Caco-2 (cell line): ENCODE measurements around the gene ADARB2. TPM values are rescaled to one million over a fixed set of nuclear protein-coding genes. Genes with fewer than 3 reads are reported as not detected.

Experiments
- BruUV-seq: library from RNA; stranded (reverse); fragments of 400-500 nt; replicated peaks from 2 replicates; lab custom pipeline; 2021; lab: Mats Ljungman, UMichigan
- CTCF ChIA-PET: fragments of 300-600 bp; sonication (Branson Sonifier 250); formaldehyde crosslinking; loops from one replicate; lab custom pipeline; 2022; ENCODE audit warnings: antibody characterized with exemption; lab: Charles Lee
- POLR2A ChIA-PET: fragments of 300-600 bp; sonication (Branson Sonifier 250); formaldehyde crosslinking; loops from one replicate; lab custom pipeline; 2022; ENCODE audit warnings: antibody characterized with exemption; lab: Charles Lee
- DNase-seq, 2 experiments: peaks; one replicate each; pipeline versions ENCODE4 v3.0.0 to v3.0.0-alpha.2; 2020 to 2022
- H3K27me3 ChIP-seq: replicated peaks from 2 replicates; pipeline ENCODE4 v1.6.0; 2011; ENCODE audit warnings: low read length; ENCODE audit not compliant: control insufficient read depth, insufficient read depth
- H3K36me3 ChIP-seq: 2 replicates; pipeline ENCODE4 v1.5.1; 2011; ENCODE audit warnings: low read length; ENCODE audit not compliant: control insufficient read depth, insufficient read depth
- H3K4me1 ChIP-seq: fragments of 250-450 bp; sonication (Bioruptor Pico); 2 replicates; pipeline ENCODE4 v1.5.1; 2020; ENCODE audit warnings: mild to moderate bottlenecking
- H3K4me3 ChIP-seq: 2 replicates; pipeline ENCODE4 v1.5.1; 2011; ENCODE audit warnings: low read depth, mild to moderate bottlenecking, control low read depth, low read length
- H3K9me3 ChIP-seq: fragments of 250-450 bp; sonication (Bioruptor Pico); 2 replicates; pipeline ENCODE4 v1.5.1; 2020; ENCODE audit warnings: mild to moderate bottlenecking, moderate library complexity
- H3K27ac Mint-ChIP-seq: one replicate; pipeline ENCODE4 v1.8.0; 2022; ENCODE audit warnings: mixed read lengths; ENCODE audit not compliant: unreplicated experiment
- H3K27me3 Mint-ChIP-seq: one replicate; pipeline ENCODE4 v1.8.0; 2022; ENCODE audit warnings: mixed read lengths; ENCODE audit not compliant: insufficient read depth, unreplicated experiment
- H3K36me3 Mint-ChIP-seq: one replicate; pipeline ENCODE4 v1.8.0; 2022; ENCODE audit warnings: mild to moderate bottlenecking, mixed read lengths; ENCODE audit not compliant: insufficient read depth, unreplicated experiment
- H3K4me1 Mint-ChIP-seq: one replicate; pipeline ENCODE4 v1.8.0; 2022; ENCODE audit warnings: low read depth, mixed read lengths; ENCODE audit not compliant: unreplicated experiment
- H3K4me3 Mint-ChIP-seq: one replicate; pipeline ENCODE4 v1.8.0; 2022; ENCODE audit warnings: mild to moderate bottlenecking, moderate library complexity, mixed read lengths; ENCODE audit not compliant: unreplicated experiment
- H3K9me3 Mint-ChIP-seq: one replicate; pipeline ENCODE4 v1.8.0; 2022; ENCODE audit warnings: mixed read lengths; ENCODE audit not compliant: unreplicated experiment
- intact Hi-C: fragments of 100-400 bp; cut with micrococcal nuclease; formaldehyde crosslinking; loops from one replicate; pipeline ENCODE4 v1.10.0; 2022; ENCODE audit not compliant: unreplicated experiment
- total RNA-seq: library from RNA; stranded (reverse); gene quantifications from 2 replicates; pipeline ENCODE4 v1.2.3, GENCODE V29; 2022
- TF ChIP-seq, protein P1 (sequence below), 2 experiments: fragments of 200-600 bp in 1 of 2; IDR thresholded peaks; 1 replicate in 1 of 2; 2 replicates in 1 of 2; pipeline versions ENCODE4 v1.5.1 to v1.8.0; 2011 to 2022; ENCODE audit warnings: antibody characterized with exemption in 1 of 2, control low read depth in 1 of 2, inconsistent platforms in 1 of 2, low read depth in 1 of 2, low read length in 1 of 2, mild to moderate bottlenecking in 1 of 2, moderate library complexity in 1 of 2; ENCODE audit not compliant: insufficient read depth in 1 of 2, severe bottlenecking in 1 of 2, unreplicated experiment in 1 of 2

ADARB2 gene
- total RNA-seq, 1 experiment from 2014 or later: 0.27 TPM

DNA sequence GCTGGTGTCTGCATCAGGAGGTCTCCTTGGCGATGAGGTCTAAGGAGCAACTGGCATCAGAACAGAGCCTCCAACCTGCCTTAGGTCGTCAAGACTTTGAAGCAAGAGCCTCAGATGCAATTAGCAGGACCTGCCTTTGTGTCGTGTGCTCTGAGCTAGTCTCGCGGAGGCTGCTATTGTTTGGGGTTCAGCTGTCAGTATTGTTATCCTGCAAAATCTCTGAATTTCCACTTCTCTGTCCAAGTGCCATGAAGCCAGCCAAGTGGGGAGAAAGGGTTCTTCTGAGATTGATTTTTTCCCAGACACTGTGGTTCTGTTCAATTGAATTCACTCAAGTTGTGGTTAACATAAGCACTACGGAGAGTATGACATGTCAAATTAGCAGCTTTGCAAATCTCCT lies 78.7 kb downstream of the ADARB2 start:
- Mint-ChIP-seq H3K27ac (no peak overlapping the region), H3K4me3 (no peak overlapping the region), H3K9me3 (peaks cover 33% of the 10 kb centered on the region), H3K27me3 (peaks cover 7% of the 10 kb centered on the region), H3K36me3 (no peaks in the 10 kb centered on the region), H3K4me1 (peaks cover 8% of the 10 kb centered on the region)
- Histone ChIP-seq H3K9me3 (peaks cover 16% of the 10 kb centered on the region), H3K4me3 (no peak overlapping the region), H3K36me3 (no peaks in the 10 kb centered on the region), H3K27me3 (no peaks in the 10 kb centered on the region), H3K4me1 (peaks cover 13% of the 10 kb centered on the region; the same call in 1 of the 2 replicates)
- BruUV-seq: no TSS peak
- no peak for DNase-seq
- intact Hi-C loops: no loop called here
- CTCF ChIA-PET: no interaction called here
- POLR2A ChIA-PET: no interaction called here
- TF ChIP-seq, protein P1, sequence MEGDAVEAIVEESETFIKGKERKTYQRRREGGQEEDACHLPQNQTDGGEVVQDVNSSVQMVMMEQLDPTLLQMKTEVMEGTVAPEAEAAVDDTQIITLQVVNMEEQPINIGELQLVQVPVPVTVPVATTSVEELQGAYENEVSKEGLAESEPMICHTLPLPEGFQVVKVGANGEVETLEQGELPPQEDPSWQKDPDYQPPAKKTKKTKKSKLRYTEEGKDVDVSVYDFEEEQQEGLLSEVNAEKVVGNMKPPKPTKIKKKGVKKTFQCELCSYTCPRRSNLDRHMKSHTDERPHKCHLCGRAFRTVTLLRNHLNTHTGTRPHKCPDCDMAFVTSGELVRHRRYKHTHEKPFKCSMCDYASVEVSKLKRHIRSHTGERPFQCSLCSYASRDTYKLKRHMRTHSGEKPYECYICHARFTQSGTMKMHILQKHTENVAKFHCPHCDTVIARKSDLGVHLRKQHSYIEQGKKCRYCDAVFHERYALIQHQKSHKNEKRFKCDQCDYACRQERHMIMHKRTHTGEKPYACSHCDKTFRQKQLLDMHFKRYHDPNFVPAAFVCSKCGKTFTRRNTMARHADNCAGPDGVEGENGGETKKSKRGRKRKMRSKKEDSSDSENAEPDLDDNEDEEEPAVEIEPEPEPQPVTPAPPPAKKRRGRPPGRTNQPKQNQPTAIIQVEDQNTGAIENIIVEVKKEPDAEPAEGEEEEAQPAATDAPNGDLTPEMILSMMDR (IDR thresholded peaks at IDR 0.05; ENCODE audit: insufficient read depth in 1 of 2, low read depth in 1 of 2, low read length in 1 of 2, severe bottlenecking in 1 of 2, unreplicated experiment in 1 of 2): no peak

DNA sequence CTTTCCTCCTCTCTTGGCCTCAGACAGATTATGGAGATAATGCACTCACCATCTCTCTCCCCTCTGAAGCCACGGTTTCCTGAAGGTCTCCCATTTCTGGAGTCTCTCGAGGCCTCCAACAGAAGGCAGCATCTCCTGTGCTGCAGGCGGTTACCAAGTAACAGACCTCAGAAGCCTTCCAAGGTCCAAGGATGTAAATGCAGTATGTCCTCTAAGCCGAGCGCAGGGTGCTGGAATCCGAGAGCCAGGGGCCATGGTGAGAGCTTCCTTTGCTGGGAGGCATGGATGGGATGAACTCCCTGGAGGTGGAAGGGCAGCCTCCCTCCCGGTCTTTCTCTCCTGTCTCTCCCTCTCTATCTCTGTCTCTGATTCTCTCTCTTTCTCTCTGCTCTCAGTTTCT lies 79.8 kb downstream of the ADARB2 start:
- TF ChIP-seq, protein P1 (IDR thresholded peaks at IDR 0.05; ENCODE audit: insufficient read depth in 1 of 2, low read depth in 1 of 2, low read length in 1 of 2, severe bottlenecking in 1 of 2, unreplicated experiment in 1 of 2): no peak
- Mint-ChIP-seq H3K27ac (no peak overlapping the region), H3K4me3 (no peak overlapping the region), H3K27me3 (peaks cover 7% of the 10 kb centered on the region), H3K9me3 (peaks cover 33% of the 10 kb centered on the region), H3K36me3 (no peaks in the 10 kb centered on the region), H3K4me1 (peaks cover 8% of the 10 kb centered on the region)
- CTCF ChIA-PET: no interaction called here
- Histone ChIP-seq H3K9me3 (peaks cover 16% of the 10 kb centered on the region), H3K36me3 (no peaks in the 10 kb centered on the region), H3K4me3 (no peak overlapping the region), H3K4me1 (peaks cover 13% of the 10 kb centered on the region; the same call in 1 of the 2 replicates), H3K27me3 (no peaks in the 10 kb centered on the region)
- intact Hi-C loops: no loop called here
- no peak for DNase-seq
- BruUV-seq: no TSS peak
- POLR2A ChIA-PET: no interaction called here

DNA sequence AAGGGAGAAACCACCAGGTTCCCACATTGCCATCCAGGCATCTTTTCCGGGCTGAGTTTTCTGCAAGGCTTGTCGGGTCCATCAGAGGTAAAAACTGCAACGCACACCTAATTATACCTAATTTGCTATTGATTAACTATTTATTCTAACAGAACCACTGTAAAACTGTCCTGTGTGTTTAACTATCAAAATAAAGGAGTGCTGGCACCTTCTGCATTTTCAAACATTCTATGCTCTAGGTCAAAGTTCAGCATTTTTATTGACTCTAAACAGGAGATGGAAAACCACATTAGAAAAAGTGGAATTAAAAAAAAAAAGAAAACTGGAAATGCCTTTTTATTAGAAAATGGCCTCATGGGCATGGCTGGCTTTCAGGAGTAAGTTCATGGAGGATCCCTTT lies 82.0 kb downstream of the ADARB2 start:
- no TSS peak for BruUV-seq
- Mint-ChIP-seq H3K4me1 (no peaks in the 10 kb centered on the region), H3K27me3 (peaks cover 11% of the 10 kb centered on the region), H3K9me3 (peaks cover 22% of the 10 kb centered on the region), H3K4me3 (no peak overlapping the region), H3K27ac (no peak overlapping the region), H3K36me3 (no peaks in the 10 kb centered on the region)
- no peak for DNase-seq
- TF ChIP-seq, protein P1 (IDR thresholded peaks at IDR 0.05; ENCODE audit: insufficient read depth in 1 of 2, low read depth in 1 of 2, low read length in 1 of 2, severe bottlenecking in 1 of 2, unreplicated experiment in 1 of 2): no peak
- Histone ChIP-seq H3K4me1 (peaks cover 7% of the 10 kb centered on the region; the same call in 1 of the 2 replicates), H3K36me3 (no peaks in the 10 kb centered on the region), H3K9me3 (no peaks in the 10 kb centered on the region; the same call in 1 of the 2 replicates), H3K27me3 (no peaks in the 10 kb centered on the region), H3K4me3 (no peak overlapping the region)
- POLR2A ChIA-PET: no interaction called here
- intact Hi-C loops: no loop called here
- CTCF ChIA-PET: no interaction called here
